HG02885 (cell line): ENCODE data around the gene MBNL1.
A peak's percentile ranks its signal among the peaks of the same experiment; 100 is the strongest.

ENCODE experiments used
- ATAC-seq: cut with Tn5 transposase; IDR thresholded peaks from one replicate; pipeline ENCODE4 v1.9.1; 2021; ENCODE audit warnings: mild to moderate bottlenecking; ENCODE audit not compliant: unreplicated experiment, poor library complexity

MBNL1 gene

DNA sequence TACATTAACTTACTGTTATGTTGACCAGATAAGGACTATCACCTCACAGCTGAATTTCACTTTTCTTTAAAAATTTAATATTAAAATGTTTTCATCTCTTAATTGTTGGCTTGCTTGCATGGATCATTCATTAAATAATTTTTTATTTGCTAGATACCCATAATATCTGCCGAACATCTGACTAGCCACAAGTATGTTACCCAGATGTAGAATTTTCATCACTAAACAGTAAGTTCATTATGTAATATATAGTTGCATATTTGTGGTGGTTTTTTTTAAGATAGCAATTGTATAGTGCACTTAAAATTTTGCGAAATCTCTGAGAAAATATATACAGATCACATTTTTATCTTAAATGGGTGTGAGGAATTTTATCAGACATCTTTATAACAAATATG is 190.4 kb downstream of the MBNL1 start:
- ATAC-seq = no peak

DNA sequence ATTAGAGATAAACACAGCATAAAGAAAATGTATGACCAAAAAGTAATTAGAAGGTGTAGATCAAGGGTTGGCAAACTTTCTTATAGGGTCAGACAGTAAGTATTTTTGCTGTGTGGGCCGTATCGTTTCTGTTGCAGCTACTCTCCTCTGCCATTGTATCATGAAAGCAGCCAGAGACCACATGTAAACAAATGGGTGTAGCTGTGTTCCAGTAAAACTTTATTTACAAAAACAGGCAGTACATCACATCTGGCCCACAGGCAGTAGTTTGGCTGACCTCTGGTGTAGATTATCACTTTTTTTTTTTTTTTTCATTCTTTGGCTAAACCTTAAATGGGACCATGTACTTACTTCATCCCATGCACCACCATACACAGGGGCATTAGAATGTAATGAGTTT is 190.8 kb downstream of the MBNL1 start:
- no peak for ATAC-seq

DNA sequence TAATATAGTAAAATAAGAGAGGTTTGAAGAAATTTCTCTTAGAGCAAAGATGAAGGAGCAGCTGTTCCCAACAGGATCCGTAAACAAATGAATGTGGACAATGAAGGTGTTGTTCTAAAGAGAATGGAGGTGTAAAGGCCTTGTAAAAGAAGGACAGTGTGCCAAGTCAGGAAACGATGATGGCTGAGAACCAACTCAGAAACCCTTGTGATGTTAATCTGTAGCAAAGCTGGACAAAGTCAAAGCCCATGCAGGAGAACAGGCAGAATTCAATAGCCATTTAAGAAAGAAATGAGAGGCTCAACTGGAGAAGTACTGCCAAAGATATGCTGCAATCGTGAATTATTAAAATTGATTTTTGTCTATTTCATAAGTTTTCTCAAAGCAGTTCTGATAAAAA is 192.2 kb downstream of the MBNL1 start:
- no peak for ATAC-seq

DNA sequence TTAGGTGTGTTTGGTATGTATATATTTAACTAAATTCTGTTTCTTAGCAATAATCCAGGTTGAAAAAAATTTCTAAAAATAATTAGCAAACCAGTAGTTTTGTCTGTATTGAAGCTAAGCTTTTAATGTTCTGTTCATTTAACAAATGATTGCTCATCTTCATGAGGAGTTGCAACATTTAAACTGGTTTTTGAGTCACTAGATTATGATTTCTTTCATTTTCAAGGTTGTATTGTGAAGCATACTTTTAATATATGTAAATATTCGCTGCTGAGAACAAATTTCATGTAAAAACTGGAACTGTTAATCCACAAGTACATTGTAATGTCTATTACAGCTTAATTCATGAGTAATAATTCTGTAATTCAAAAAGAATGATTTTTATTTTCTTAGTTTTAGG is 192.7 kb downstream of the MBNL1 start:
- ATAC-seq = no peak

DNA sequence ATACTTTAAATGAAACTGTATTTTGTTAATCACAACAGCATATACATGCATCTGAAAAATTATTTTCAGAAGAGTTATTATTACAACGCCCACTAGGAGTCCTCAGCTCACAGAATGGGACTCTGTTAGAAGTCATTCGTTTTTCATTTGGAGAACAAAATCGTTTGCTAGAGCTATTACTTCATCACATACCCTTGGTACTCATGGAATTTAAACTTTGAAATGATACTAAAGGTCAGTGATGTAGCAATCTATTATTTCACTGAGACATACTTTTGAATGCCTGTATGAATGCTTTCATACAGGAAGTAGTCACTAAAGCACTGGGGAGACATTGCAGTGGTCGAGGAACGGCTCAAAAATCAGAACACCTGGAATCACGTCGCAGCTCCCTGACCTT is 198.1 kb downstream of the MBNL1 start:
- ATAC-seq = peak; percentile 57

DNA sequence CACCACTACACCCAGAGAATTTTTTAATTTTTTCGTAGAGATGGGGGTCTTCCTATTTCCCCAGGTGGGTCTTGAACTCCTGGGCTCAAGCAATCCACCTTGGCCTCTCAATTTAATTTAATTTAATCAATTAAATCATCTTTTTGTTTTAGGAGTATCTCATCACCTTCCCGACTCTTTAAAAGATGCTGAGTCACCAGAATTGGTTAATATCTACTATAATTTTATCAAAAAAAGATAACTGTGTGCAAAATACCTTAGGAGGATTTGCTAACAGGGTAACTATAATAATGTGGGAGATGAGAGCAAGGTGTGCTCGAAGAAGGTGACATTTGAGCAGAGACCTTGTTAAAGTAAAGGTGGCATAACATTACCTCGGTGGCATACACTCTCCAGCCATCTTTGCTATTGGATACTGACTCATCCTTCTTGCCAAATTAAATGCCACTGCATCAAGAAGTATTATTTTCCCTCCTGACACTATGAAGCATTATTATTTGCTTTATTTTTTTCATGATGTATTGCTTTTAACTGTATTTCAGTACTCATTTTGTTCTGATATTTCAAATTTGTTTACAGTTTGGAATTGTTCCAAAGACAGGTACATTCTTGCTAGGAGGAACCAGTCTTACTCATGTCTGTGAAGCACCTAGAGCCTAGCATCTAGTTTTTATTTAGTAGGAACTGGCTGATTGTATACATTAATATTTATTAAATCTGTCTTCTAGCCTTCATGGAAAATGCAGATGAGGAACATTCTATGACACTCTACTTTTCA is 200.7 kb downstream of the MBNL1 start:
- no peak for ATAC-seq

DNA sequence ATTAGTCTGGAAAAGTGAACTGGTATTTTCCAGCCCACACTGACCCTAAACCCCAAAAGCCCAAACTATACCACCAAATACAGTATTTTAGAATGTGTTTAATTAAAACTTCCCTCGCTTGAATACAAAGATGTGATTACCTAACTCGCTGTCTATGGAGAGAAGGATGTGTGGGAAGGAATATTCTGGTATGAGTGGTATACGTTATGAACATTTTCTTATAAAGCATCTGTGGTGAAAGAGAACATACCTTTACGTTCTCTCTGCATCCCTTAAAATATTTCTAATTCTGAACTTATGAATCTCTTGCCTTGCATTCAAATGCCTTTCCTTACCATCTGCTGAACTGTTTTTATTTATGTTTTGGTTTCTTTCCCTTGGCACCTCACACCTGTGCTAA is 201.4 kb downstream of the MBNL1 start:
- ATAC-seq = no peak

DNA sequence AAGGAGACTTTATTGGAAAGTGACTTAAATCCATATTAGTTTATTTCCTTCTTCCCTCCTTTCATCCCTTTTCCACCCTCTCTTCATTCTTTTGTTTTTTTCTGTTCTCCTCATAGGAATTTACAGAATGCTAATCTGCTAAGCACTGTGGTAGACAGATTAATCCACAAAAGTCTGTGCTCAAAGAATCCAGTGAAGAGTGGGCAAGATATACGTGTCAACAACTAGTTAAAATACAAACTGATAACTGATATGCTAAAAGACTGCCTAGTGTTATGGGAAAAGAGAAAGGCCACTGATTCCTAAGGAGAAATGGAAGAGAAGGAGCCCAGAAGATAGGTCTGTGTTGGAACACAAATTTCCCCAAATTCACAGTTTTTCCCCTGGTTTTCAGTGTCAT is 202.2 kb downstream of the MBNL1 start:
- ATAC-seq = no peak

DNA sequence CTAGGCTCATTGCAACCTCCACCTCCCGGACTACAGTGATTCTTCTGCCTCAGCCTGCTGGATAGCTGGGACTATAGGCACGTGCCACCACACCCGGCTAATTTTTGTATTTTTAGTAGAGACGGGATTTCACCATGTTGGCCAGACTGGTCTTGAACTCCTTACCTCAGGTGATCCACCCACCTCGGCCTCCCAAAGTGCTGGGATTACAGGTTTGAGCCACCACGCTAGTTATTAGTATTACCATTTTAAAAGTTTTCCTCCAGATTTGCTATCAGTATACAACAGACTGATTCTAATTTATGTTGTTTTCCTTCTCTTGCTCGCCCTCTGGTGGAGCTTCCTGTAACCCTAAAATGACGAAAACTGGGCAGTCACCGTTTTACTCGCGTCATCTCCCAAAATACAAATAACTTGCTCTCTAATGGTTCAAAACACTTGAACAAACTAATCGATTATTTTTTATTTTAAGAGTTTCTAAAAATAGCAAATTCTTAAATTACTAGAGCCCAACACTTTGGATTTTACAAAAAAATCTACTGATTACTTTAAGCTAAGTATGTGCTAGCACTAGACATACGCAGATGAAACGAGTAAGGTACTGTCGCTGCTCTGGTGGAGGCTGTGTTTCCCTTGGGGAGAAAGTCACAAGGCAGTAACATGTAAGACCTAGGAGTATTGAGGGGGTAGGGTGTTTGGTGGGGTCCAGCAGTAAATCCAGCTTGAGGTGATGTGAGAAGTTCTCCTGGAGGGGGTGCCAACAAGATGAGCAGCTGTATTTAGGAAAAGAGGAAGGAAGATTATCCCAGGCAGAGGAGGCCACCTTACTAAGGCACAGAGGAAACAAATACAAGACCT is 203.3 kb downstream of the MBNL1 start:
- peak; percentile 70 for ATAC-seq

DNA sequence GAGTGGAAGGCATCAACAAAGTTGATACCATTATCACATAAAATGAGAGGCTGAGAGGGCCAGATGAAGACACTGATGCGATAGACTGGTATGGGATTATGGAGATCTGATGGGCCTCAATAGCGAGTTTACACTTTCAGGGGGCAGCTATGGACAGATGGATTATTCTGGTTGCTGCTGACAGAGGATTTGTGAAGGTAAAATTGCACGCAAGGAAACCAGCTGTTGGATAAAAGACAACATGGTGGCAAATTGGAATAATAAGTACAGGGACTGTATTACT is 203.9 kb downstream of the MBNL1 start:
- ATAC-seq = no peak

DNA sequence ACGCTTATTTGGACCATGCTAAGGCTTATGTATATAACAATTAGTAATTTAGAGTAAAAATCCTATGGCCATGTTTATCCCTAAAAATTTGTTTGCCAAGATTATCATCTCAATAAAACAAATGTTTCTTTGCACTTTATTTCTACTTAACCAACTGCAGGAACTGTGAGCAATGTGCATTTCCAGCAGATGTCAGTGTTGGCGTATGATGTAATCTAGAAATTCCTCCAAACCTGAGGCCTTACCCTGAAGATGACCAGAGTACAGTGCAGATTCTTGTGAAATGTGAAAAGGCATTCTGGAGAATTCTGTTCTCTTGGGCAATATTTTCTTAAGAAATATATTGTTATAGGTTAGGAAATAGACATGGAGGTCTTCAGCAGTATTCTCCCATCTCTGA is 205.9 kb downstream of the MBNL1 start:
- peak; percentile 72 for ATAC-seq

DNA sequence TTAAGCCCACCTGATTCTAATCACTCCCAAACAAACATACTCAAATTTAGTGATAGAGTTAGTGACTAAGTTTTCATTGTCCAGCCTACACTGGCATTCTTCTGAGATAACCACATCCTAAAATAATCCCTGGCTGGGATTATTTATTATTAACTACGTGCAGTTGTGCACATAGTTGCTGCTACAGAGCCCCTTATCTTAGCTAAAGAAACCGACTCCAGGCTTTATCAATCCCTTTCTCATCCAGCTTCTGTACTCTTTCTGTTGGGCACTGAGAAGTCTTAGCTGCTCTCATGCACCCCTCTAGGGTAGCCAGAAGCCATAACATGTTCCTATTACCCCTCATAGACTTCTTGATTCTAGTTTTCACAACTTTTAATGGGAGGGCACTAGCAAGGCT is 208.7 kb downstream of the MBNL1 start:
- ATAC-seq = no peak

DNA sequence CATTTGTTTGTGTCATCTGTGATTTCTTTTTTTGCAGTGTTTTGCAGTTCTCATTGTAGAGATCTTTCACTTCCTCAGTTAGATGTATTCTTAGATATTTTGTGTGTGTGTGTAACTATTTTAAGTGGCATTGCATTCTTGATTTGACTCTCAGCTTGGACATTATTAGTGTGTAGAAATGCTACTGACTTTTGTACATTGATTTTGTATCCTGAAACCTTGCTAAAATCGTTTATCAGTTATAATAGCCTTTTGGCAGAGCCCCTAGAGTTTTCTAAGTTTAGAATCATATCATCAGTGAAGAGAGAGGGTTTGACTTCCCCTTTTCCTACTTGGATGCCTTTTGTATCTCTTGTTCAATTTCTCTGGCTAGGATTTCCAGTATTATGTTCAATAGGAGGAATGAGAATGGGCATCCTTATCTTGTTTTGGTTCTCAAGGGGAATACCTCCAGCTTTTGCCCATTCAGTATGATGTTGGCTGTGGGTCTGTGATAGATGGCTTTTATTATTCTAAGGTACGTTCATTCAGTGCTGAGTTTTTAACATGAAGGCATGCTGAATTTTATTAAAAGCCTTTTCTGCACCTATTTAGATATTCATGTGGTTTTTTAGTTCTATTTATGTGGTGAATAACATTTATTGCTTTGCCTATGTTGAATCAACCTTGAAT is 211.7 kb downstream of the MBNL1 start:
- peak; percentile 96 for ATAC-seq

DNA sequence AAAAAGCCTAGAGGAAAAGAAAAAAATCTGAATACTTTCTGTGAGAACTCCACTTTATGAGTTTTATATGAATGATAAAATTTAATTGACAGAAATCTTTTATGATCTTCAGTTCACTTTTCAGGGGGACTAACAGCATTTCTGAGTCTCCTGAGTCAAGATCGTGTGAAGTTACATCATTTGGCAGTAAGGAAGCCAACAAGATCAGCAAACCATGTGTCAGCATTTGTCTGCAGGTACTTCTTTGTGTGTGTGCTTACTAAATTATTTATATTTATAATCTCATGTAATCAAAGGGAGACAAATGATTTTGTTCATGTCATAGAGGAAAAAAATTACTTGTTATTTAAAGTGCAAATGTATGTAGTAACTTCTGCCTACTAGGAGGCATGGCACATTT is 217.6 kb downstream of the MBNL1 start:
- no peak for ATAC-seq

DNA sequence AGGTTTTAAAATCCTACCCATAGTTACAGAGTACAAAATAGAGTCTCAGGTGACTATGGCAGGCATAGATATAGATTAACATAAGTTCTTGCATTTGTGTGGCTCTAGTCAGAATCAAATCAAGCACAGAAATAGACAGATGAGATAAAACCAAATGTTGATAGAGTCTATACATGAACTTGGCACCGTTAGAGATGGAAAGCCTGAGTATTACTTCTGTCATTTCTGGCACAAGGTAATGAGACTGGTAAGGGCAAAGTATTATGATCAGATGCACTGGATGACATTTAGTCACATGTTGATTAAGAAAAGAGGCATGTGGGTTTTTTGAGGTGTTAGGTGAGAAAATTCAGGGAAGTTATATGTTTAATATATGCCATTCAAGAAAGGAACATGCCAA is 219.7 kb downstream of the MBNL1 start:
- no peak for ATAC-seq

DNA sequence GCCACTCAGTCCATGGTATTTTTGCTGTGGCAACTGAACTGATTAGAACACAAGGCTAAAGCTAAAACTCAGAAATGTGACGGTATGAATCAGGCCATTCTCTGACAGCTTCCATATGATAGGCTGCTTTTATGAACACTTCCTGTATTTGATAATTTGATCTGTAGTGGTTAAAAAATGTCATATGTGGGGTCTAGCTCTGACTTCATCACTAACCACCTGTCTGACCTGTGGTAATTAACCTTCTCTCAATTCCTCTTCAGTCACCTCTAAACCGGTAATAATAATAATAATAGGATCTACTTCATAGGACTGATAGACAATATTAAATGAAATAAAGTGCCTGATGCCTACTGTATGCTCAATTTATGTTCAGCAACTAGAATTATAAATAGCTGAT is 223.2 kb downstream of the MBNL1 start:
- peak; percentile 74 for ATAC-seq

DNA sequence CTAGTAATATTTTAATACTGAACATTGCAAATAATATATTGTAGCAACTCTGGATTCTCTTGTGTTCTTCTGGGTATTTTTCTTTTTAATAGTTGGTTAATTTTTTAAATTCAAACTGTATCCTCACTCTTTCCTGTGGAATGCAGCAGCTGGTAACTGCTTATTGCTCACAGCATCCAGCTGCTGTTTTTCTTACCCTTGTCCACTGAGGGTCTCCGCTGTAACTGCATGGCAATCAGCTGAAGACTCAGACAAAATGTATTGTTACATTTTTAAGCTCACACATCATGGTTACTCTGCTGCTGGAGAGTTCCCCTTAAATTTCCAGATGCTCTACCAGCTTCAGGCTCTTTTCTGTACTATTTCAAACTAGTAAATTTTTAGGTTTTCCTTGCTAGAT is 227.6 kb downstream of the MBNL1 start:
- ATAC-seq = no peak

DNA sequence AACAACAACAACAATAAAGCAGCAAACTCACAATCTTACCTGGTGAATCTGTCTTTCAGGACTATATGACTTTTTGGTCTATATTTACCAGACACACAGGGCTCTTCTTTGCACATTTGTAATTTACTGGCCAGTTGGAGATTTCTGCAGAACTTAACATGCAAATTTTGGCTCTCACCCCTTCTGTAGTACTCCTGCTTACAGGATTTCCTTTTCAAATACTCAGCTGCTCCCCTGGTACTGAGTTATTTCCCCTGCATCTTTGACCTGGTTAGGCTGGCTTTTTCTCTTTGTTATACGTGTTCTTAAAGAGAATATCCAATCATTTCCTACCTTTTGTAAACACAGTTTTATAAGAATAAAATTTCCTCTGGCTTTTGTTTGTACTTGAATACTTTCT is 228.0 kb downstream of the MBNL1 start:
- peak; percentile 57 for ATAC-seq

DNA sequence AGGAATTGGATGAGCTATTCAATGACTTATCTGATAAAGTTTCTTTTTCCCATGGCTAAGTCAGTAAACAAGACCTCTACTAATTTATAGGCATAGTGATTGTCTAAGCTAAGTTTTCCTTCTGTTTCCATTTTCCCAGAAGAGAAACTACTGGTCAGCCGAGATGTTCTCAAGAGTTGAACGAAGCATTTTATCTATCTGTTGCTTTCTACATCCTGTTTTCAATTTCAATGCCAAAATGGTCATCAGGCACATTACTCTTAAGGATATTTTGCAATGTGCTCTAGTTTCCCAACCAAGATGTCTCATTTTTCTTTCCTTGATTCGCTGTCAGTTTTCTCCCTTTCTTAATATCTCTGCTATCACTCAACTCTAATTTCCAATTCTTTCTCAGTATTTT is 228.7 kb downstream of the MBNL1 start:
- no peak for ATAC-seq

DNA sequence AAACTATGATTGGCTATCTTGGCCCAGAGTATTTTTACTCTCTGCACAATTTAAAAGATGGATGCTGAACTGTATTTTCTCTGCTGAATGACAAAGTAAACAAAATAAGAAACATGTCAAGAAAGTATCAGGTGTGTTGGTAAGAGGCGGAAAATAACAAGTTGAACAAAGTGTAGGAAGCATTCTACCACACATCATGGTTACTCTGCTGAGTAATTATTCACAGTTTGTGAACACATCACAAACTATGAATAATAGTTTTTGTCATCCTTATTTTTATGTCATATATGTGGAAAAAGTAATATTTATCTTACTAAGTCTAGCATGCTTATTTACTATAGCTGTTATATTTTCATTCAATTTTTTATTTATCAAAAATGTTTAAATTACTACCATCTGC is 229.2 kb downstream of the MBNL1 start:
- no peak for ATAC-seq

DNA sequence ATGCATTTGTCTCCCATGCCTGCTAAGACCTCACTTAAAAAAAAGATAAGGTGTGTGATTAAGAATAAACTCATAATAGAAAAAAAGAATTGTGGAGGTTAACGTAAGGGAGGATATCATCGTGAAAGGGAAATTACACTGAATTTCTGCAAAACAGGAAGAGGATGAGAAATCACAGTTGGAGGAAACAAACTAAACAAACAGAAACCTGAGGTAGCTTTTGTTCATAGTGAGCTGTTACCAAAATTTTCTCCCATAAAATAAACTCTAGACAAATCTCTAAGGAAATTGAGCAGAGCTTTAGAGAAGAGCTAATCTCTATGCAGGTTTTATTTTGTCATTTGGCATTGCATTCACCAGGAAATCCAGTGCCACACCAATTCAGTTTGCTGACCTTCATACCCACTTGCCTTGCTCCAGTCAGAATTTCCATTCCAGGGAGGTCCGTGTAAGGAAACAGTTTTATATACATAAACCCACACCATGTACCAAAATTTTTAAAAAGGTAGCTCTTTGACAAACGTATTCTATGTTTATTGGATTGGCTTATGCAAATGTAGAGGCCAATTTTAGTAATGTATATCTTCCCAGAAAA is 231.2 kb downstream of the MBNL1 start:
- no peak for ATAC-seq
